CMK (cell line): Measurements from ENCODE around the gene PDZRN4.
"Not testable (repeated sequence)": the region's sequence is repeated elsewhere in the genome, so short reads cannot be mapped to it uniquely, and the experiment has no call there.

Experiments
- DNase-seq: peaks from one replicate; pipeline ENCODE4 v3.0.0-alpha.2; 2010; ENCODE audit warnings: low read depth

The PDZRN4 gene

GRCh38 chr12:41213648-41214047 is 25.5 kb downstream of the PDZRN4 start:
- DNase-seq, result no peak

GRCh38 chr12:41217727-41218126 is 29.6 kb downstream of the PDZRN4 start:
- DNase-seq, result no peak

- no peak for DNase-seq
Measured at GRCh38 chr12:41220931-41221330, 32.8 kb downstream of the PDZRN4 start.

GRCh38 chr12:41221491-41221890 is 33.4 kb downstream of the PDZRN4 start:
- DNase-seq, result peak; percentile 11

- DNase-seq, result no peak
Measured at GRCh38 chr12:41223600-41223999, 35.5 kb downstream of the PDZRN4 start.

GRCh38 chr12:41224066-41224465 is 35.9 kb downstream of the PDZRN4 start:
- DNase-seq, result no peak

- DNase-seq, result no peak
Measured at GRCh38 chr12:41225179-41225578, 37.1 kb downstream of the PDZRN4 start.

GRCh38 chr12:41228066-41228820 is 40.1 kb downstream of the PDZRN4 start:
- DNase-seq, result no peak

- DNase-seq, result no peak
Measured at GRCh38 chr12:41230756-41231155, 42.6 kb downstream of the PDZRN4 start.

GRCh38 chr12:41234692-41235091 is 46.6 kb downstream of the PDZRN4 start:
- DNase-seq, result no peak

- DNase-seq, result no peak
Measured at GRCh38 chr12:41242603-41243002, 54.5 kb downstream of the PDZRN4 start.

GRCh38 chr12:41248391-41248790 is 60.3 kb downstream of the PDZRN4 start:
- no peak for DNase-seq

GRCh38 chr12:41250748-41251147 is 62.6 kb downstream of the PDZRN4 start:
- no peak for DNase-seq

- no peak for DNase-seq
Measured at GRCh38 chr12:41254004-41254914, 66.1 kb downstream of the PDZRN4 start.

- DNase-seq, result not testable (repeated sequence)
Measured at GRCh38 chr12:41263196-41263595, 75.1 kb downstream of the PDZRN4 start.

GRCh38 chr12:41264281-41264680 is 76.2 kb downstream of the PDZRN4 start:
- DNase-seq, result no peak

GRCh38 chr12:41269056-41269455 is 80.9 kb downstream of the PDZRN4 start:
- DNase-seq, result no peak

GRCh38 chr12:41271489-41271888 is 83.4 kb downstream of the PDZRN4 start:
- no peak for DNase-seq

GRCh38 chr12:41274643-41275042 is 86.5 kb downstream of the PDZRN4 start:
- no peak for DNase-seq

- no peak for DNase-seq
Measured at GRCh38 chr12:41277100-41277945, 89.2 kb downstream of the PDZRN4 start.

- DNase-seq, result no peak
Measured at GRCh38 chr12:41277946-41278267, 89.8 kb downstream of the PDZRN4 start.

- not testable (repeated sequence) for DNase-seq
Measured at GRCh38 chr12:41280341-41281095, 92.4 kb downstream of the PDZRN4 start.
